SHP77 treated with DMSO at 0.1 percent for 48 hours (cell line): ENCODE results near the gene IL20RB.

Experiments
- DNase-seq: peaks from one replicate; lab custom pipeline; 2025; lab: John Stamatoyannopoulos, UW

The IL20RB gene

GRCh38 chr3:137039570-137039969, 81.8 kb downstream of the IL20RB start:
- no peak for DNase-seq

- no peak for DNase-seq
Measured at GRCh38 chr3:137041251-137041650, 83.5 kb downstream of the IL20RB start.

GRCh38 chr3:137041686-137042085, 83.9 kb downstream of the IL20RB start:
- DNase-seq: no peak

GRCh38 chr3:137046747-137047146, 89.0 kb downstream of the IL20RB start:
- DNase-seq: no peak

- DNase-seq: no peak
Measured at GRCh38 chr3:137047240-137047639, 89.5 kb downstream of the IL20RB start.

- DNase-seq: no peak
Measured at GRCh38 chr3:137050281-137050680, 92.5 kb downstream of the IL20RB start.

GRCh38 chr3:137052298-137052697, 94.5 kb downstream of the IL20RB start:
- no peak for DNase-seq
